HG02642 (cell line): ENCODE results near the gene SRSF6.
"Not testable (repeated sequence)": the region's sequence is repeated elsewhere in the genome, so short reads cannot be mapped to it uniquely, and the experiment has no call there.

Source experiments
- ATAC-seq: cut with Tn5 transposase; IDR thresholded peaks from one replicate; pipeline ENCODE4 v1.9.1; 2021; ENCODE audit warnings: mild to moderate bottlenecking; ENCODE audit not compliant: unreplicated experiment, poor library complexity

SRSF6 gene

DNA sequence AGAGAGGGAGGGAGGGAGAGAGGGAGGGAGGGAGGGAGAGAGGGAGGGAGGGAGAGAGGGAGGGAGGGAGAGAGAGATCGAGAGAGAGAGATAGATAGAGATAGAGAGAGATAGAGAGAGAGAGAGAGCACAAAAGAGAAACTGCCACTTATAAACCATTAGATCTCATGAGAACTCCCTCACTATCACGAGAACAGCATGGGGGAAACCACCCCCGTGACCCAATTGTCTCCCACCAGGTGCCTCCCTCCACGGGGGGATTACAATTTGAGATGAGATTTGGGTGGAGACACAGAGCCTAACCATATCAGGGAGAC lies 9.3 kb upstream of the SRSF6 start:
- not testable (repeated sequence) for ATAC-seq

DNA sequence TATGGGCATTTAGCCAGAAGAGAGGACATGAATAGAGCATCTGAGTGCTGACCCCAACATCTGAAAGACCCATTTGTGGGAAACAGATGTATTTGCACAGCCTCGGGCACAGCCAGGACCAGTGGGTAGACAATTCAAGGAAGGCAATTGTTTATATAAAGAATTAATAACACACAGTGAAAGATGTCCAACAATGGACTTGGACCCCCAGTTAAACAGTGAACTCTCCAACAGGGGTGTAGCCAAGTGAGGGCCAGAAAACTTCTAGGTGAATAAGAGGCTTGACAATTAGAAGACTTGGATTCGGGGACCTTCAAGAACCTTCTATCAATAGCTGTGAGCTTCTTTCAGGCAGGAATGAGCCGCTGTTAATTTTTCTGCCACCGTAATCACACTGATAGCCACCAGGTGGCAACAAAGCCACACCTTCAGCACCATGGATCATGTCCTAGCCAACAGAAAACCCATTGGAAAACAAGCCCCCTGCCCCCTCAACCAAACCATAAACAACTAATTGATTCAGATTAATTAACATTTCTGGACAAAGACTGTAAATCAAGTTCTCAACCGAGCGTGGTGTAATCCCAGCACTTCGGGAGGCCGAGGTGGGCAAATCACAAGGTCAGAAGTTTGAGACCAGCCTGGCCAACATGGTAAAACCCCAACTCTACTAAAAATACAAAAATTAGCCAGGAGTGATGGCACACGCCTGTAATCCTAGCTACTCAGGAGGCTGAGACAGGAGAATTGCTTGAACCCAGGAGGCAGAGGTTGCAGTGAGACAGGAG lies 8.8 kb upstream of the SRSF6 start:
- no peak for ATAC-seq

DNA sequence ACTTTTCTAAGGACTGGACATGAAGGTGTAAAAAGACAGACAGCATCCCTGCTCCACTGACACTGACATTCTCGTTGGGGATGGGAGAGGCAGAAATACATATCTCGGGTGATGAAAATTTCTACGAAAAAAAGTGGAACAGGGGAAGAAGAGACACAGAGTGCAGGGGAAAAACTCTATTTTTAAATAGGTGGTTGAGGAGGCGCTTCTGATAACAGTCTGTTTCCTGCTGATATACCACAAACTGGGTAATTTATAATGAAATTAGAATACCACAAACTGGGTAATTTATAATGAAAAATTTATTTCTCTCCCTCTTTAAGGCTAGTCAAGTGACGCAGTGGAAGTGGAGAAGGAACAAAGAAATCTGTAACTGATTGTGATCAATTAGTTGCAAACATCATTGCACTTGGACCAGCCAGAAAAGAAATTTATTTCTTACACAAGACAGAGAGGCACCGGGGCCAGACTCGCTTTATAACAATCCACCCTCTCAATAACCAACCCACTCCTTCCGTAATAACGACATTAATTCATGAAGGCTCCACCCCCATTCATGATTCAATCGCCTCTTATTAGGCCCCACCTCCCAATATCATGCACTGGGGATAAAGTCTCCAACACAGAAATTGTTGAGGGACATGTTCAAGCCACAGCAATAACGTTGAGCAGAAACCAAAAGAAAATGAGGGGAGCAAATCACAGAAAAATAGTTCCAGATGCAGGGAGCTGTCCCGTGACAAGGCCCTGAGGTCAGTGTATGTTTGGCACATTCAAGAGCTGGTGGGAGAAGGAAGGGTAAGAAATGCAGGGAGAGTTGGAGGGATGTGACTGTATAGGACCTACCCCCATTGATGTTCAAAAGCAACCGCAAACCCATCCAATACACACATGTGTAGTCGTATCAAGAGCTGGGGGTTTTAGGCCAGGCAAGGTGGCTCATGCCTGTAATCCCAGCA lies 6.6 kb upstream of the SRSF6 start:
- no peak for ATAC-seq

DNA sequence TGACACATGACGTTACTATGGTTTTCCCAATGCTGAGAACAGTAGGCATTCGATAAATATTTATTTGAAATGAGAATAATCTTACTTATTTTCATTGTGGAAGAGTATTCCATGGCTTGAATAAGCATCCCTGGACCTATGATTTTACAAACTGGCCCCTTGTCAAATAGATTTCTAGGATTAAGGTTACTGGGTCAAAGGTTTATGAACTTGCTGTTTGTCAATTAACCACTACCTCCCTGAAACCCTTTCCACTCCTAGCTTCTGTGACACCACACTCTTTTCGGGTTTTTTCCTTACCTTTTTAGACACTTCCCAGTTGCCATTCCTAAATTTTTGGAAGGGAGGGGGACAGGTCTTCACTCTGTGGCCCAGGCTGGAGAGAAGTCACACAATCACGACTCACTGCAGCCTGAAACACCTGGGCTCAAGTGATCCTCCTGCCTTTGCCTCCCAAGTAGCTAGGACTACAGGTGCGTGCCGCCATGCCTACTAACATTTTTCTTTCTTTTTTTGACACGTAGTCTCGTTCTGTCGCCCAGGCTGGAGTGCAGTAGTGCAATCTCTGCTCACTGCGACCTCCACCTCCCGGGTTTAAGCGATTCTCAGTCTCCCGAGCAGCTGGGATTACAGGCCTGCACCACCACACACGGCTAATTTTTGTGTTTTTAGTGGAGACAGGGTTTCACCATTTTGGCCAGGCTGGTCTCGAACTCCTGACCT lies 5.1 kb upstream of the SRSF6 start:
- ATAC-seq: no peak

DNA sequence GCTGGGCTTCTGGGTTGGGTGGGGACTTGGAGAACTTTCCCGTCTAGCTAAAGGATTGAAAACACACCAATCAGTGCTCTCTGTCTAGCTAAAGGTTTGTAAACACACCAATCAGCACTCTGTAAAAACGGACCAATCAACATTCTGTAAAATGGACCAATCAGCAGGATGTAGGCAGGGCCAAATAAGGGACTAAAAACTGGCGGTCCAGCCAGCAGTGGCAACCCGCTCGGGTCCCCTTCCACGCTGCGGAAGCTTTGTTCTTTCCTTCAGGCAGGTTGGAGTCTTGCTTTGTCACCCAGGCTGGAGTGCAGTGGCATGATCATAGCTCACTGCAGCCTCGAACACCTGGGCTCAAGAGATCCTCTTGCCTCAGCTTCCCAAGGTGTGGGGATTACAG lies 1.4 kb upstream of the SRSF6 start:
- ATAC-seq: not testable (repeated sequence)

DNA sequence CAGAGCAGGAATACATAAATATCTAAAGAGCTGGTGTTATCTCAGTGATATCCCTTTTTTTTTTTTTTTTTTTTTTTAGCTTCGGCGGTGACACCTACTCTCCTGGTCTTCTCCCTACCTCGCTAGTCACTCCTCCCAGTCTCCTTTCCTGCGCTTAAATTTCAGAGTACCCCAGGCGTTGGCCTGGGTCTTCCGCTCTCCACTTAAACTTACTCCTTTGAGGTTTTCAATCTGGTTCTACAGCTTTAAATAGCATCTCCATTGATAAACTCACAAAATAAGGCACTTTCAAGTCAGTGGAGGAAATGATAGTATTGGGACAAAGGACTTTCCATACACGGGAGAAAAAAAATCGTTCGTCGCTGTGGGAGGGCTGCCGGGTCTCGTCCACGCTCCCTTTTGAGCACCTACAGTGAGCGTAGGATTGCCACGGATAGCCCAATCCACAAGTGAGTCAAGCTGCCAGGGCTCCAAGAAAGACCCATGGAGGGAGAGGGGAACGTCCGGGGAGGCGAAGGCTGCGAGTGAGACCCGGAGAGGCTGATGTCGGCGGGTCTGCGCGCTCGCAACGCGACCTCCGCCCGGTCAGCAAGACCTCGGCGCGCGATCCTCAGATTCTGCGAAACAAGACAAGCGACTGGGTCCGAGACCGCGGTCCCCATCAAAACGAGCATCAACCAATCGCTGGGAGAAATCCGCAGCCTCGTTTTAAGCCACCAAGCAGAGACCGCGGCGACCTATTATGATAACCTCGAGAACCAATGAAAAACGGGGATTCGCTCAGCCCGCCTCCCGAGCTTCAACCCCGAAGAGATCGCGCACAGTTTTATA lies 672 bp upstream of the SRSF6 start:
- peak; percentile 75 for ATAC-seq

DNA sequence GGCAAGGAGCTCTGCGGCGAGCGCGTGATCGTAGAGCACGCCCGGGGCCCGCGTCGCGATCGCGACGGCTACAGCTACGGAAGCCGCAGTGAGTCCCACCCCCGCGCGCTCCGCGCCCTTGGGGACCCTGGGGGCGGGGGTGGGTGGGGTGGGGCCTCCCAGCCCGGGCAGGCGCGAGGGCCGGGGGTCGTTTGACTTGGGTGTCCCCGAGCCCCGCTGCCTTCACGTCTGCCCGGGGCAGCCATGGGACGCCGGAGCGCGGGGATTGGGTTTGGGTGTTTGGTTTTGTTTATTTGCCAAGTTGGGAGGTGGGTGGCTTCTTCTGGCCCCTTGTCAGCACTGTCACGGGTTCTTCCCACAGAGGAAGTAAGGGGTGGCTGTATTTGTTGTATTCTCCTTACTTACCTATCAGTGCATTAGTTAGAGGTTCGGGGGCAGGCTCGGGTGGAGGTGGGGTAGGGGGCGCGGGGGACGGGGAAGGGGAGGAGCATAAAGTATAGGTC lies 777 bp downstream of the SRSF6 start:
- ATAC-seq: peak; percentile 22

DNA sequence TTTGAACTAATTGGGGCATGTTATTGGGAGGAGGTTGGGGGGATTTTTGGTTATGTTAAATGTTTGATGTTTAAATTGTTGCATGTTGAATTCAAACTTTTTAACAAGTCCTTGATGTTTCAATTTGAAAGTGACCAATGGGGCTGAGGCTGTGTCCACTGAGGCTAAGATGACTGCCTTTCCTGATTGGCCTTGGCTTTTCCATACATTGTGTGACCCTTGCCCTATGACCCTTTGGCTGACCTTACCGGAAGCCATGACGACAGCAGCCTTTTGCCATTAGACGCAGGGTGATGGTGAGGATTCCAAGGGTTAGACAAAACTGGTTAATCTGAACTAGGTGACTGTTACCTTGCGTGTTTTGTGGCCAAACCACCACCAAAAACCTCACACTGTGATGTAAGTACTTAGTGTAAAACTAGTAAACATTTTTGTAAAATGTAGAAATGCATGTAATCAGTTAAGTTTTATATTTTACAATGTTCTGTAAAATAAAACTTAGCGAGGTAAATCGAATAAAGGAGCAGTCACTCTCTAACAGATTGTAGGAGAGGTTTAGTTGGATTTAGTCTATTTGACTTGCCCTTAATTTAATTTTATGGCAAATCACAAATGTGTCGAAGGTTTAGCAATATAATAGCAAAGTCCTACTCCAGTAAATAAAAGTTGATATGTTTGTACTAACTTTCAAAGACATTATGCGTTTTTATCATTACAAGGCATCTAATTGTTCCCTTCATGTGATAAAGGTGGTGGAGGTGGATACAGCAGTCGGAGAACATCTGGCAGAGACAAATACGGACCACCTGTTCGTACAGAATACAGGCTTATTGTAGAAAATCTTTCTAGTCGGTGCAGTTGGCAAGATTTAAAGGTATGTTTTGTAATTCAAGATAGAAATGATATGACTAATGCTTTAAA lies 1.6 kb downstream of the SRSF6 start:
- ATAC-seq: no peak

DNA sequence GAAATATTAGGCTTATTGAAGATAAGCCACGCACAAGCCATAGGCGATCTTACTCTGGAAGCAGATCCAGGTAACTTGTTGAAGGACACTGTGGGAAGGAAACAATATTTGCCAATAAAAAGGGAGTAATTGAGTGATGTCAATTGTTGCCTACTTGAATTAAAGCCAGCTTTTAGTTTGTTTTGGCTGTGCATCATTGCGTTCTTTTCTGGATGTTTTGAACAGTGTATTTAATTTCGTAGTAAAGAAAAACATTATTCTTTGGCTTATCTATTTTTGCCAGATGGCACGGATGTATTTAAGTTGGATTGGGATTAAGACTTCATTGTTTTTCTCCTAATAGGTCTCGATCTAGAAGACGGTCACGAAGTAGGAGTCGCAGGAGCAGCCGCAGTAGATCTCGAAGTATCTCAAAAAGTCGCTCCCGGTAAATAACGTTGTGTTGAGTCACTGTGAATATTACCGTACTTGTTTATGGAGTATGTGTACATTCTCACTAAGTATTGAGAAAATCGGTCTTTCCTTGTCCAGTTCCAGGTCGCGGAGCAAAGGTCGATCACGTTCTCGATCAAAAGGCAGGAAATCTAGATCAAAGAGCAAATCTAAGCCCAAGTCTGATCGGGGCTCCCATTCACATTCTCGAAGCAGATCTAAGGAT lies 2.6 kb downstream of the SRSF6 start:
- no peak for ATAC-seq

DNA sequence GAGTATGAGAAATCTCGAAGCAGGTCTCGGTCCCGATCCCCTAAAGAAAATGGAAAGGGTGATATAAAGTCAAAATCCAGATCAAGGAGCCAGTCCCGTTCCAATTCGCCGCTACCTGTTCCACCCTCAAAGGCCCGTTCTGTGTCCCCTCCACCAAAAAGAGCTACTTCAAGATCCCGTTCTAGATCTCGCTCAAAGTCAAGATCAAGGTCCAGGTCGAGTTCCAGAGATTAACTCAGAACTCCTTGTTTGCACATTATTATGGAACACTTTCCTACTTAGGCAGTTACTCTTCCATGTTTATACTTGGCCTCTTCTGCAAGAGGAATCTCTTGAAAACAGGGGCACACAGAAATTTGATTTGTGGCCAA lies 3.1 kb downstream of the SRSF6 start:
- ATAC-seq: no peak

DNA sequence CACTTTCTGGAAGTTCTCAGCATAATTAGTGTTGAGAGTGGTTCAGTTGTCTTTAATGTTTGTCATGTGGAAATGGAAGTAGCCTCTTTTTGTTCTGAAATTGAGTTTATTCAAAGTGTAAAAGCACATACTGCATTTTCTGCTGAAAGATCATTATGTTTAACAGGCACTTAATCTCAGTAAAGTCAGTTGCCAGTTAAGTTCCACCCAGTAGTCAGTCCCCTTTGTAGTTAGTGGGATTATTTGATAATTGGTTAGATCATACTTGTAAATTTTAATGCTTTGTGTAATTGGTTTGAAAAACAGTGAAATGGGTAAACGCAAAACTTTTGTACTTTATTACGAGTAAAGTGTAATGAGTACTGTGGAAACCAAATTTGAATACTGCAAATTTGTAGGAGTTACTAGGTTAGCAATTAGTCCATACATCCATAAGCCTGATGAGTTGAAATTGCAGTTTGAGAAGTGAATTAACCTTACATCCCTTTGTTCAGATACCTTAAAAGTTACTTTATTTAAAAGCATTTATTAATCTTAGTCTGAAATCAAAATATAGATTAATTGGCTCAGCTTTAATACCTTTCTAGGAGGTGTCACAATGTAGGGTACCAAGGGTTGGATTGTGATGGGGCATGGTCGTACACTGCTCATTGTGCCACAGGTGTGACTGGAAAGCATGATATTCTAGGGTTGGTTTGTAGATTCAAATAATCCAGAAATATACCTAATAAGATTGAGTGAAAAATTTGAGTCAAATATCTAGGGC lies 4.4 kb downstream of the SRSF6 start:
- no peak for ATAC-seq

DNA sequence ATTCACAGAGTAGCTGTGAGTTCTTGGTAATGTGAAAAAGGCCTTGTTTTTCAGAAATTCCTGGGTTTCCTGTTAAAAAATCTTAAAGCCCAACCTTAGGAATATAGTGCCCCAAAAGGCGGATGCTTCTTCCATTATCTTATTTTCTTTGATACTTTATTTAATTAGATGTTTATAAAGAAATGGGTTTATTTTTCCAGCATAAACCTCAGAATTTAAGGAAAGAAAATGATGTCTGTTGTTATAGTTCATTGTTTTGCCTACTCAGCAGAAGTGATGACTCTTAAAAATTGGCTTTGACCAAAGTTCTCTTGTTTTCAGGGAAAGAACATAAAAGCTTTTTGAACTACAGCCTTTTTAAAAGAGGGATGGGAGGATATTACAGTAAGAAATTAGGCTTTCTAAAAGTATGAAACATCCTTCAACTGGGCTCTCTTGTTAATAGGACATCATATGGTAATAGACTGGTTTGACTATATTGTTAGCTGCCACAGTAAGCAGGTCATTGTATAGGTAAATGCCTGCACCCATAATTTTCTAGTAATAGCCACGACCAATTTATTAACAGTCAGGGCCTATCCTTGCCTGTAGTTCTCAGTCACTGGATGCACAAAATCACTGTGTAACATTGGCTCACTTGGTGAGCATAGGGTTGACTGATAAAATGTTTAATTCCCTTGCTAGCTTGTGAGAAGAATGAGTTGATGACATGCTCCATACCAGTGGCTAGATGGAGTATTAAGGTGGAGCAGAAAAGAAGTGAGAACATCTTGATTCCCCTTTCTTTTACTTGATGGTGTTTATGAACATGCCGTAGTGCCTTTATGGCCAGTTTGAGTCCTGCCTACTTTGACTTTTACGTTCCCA lies 5.2 kb downstream of the SRSF6 start:
- ATAC-seq: no peak

DNA sequence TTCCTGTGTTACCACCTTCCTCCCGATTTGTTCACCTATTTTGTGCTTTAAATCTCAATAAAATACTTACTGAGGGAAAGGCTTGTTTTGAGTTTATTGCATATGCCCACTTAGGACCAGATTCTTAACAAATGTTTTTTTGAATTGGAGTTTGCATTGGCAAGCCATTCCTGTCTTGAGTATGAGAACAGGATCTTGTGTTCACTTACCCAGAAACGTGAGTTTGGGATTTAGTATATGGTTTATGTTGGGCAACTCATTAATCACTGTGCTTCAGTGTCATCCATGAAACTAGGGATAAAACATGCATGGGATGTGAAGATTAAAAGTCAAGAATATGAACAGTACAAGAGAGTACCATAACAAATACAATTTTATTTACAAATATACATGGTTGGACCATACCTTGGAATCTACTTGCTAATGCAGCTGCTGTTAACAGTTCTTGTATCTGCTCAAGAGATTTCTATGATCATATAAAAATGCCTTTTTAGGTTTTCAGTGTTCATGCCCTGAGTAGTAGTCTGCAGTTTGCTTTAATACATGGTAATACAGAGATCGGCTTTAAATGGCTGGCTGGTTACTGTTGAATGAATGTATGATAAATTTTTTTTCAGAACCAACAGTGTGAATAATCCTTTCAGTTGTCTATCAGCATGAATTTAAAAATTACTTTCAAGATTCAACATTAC lies 6.0 kb downstream of the SRSF6 start:
- ATAC-seq: no peak

DNA sequence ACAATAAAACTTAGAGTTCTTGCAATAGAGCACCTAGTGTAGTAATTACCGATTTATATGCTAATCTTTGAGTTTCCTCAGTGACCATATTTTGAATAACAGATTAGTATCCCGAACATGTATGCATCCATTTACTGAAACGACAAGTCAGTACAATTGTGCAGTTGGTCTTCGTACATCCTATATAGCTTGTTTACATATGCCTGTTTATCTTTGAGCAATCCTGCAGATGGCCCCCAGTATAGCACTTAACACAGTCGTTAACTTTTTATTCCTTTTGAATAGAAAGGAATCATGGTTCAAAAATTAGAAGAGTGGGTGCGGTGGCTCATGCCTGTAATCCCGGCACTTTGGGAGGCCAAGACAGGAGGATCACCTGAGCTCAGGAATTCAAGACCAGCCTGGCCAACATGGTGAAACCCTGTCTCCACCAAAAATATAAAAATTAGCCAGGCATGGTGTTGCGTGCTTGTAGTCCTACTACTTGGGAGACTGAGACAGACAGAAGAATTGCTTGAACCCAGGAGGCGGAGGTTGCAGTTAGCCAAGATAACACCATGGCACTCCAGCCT lies 6.6 kb downstream of the SRSF6 start:
- no peak for ATAC-seq

DNA sequence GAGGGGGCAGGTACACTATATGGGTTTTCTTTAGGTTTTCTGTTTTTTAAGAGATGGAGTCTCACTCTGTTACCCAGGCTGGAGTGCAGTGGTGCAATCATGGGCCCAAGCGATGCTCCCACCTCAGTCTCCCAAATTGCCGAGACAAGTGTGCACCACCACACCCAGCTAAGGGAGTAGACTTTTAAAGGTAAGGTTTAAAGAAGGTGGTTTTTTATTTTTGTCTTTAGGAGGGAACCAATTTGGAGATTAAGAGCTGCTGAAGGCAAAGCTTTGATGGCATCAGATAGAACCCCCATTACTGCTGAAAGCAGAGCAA lies 7.9 kb downstream of the SRSF6 start:
- ATAC-seq: no peak

DNA sequence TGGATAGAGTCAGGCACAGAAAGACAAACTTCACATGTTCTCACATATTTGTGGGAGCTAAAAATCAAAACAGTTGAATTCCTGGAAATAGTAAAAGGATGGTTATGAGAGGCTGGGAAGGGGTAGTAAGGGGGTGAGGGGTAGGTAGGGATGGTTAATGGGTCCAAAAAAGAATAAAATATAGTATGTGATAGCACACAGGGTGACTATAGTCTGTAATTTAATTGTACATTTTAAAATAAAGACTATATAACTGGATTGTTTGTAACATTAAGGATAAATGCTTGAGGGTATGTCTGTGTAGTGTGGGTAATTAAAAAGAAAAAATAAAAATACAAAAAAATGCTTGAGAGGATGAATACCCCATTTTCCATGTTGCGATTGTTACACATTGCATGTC lies 9.9 kb downstream of the SRSF6 start:
- no peak for ATAC-seq
